ENCODE results near the gene COX20. TPM values are rescaled to one million over a fixed set of nuclear protein-coding genes. Genes with fewer than 3 reads are reported as not detected.
"Not testable (repeated sequence)": the region's sequence is repeated elsewhere in the genome, so short reads cannot be mapped to it uniquely, and the experiment has no call there.

COX20 gene
- 22.7 and 25.0 TPM in 2 replicates for total RNA-seq

GRCh38 chr1:244835276-244836134 lies at the start of gene COX20:
TSS of gene COX20 (plus strand) at chr1:244835658. CDS start at chr1:244835715, 57 bp downstream.
- peak; percentile 20 for DNase-seq (ENCODE audit: extremely low read depth, low read depth, low spot score)

- DNase-seq (ENCODE audit: extremely low read depth, low read depth, low spot score) = no peak
Observed at GRCh38 chr1:244788493-244789275, 46.8 kb upstream of the COX20 start.

GRCh38 chr1:244789276-244789580 lies 46.2 kb upstream of the COX20 start:
- no peak for DNase-seq (ENCODE audit: extremely low read depth, low read depth, low spot score)

GRCh38 chr1:244789731-244790130 lies 45.7 kb upstream of the COX20 start:
- no peak for DNase-seq (ENCODE audit: extremely low read depth, low read depth, low spot score)

- DNase-seq (ENCODE audit: extremely low read depth, low read depth, low spot score) = no peak
Observed at GRCh38 chr1:244791061-244791460, 44.4 kb upstream of the COX20 start.

- no peak for DNase-seq (ENCODE audit: extremely low read depth, low read depth, low spot score)
Observed at GRCh38 chr1:244792188-244792850, 43.1 kb upstream of the COX20 start.

GRCh38 chr1:244794071-244794470 lies 41.4 kb upstream of the COX20 start:
- DNase-seq (ENCODE audit: extremely low read depth, low read depth, low spot score) = no peak

GRCh38 chr1:244794516-244794915 lies 40.9 kb upstream of the COX20 start:
- DNase-seq (ENCODE audit: extremely low read depth, low read depth, low spot score) = not testable (repeated sequence)

- no peak for DNase-seq (ENCODE audit: extremely low read depth, low read depth, low spot score)
Observed at GRCh38 chr1:244796719-244797406, 38.6 kb upstream of the COX20 start.

- DNase-seq (ENCODE audit: extremely low read depth, low read depth, low spot score) = no peak
Observed at GRCh38 chr1:244800821-244801220, 34.6 kb upstream of the COX20 start.

GRCh38 chr1:244801246-244801645 lies 34.2 kb upstream of the COX20 start:
- no peak for DNase-seq (ENCODE audit: extremely low read depth, low read depth, low spot score)

GRCh38 chr1:244802041-244802440 lies 33.4 kb upstream of the COX20 start:
- no peak for DNase-seq (ENCODE audit: extremely low read depth, low read depth, low spot score)

- no peak for DNase-seq (ENCODE audit: extremely low read depth, low read depth, low spot score)
Observed at GRCh38 chr1:244802556-244803239, 32.8 kb upstream of the COX20 start.

GRCh38 chr1:244804841-244805240 lies 30.6 kb upstream of the COX20 start:
- DNase-seq (ENCODE audit: extremely low read depth, low read depth, low spot score) = no peak

- DNase-seq (ENCODE audit: extremely low read depth, low read depth, low spot score) = no peak
Observed at GRCh38 chr1:244807138-244807537, 28.3 kb upstream of the COX20 start.

- no peak for DNase-seq (ENCODE audit: extremely low read depth, low read depth, low spot score)
Observed at GRCh38 chr1:244810221-244810620, 25.2 kb upstream of the COX20 start.

- no peak for DNase-seq (ENCODE audit: extremely low read depth, low read depth, low spot score)
Observed at GRCh38 chr1:244813327-244813726, 22.1 kb upstream of the COX20 start.

- DNase-seq (ENCODE audit: extremely low read depth, low read depth, low spot score) = no peak
Observed at GRCh38 chr1:244815600-244816099, 19.8 kb upstream of the COX20 start.

- DNase-seq (ENCODE audit: extremely low read depth, low read depth, low spot score) = no peak
Observed at GRCh38 chr1:244817415-244817894, 18.0 kb upstream of the COX20 start.

- no peak for DNase-seq (ENCODE audit: extremely low read depth, low read depth, low spot score)
Observed at GRCh38 chr1:244820131-244820530, 15.3 kb upstream of the COX20 start.
